Measurements from ENCODE around the gene DNAJB9.

The DNAJB9 gene

DNA sequence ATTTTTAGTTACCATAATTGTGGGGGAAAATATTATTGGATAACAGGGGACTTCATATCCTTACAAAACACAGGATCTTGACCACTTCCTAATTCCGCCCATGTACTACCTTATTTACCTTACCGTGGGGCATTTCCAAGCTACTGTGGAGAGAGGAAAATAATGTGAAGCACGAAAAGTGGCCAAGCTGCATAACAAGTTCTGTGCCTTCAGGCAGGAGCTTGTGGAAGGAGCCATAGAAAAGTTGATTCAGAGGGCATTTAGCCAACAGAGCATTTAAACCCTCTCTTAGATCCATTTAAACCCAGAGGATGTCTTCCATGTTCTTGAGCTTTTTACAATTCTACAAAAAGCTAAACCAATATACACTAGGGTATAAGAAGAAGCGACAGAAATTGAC, 41.6 kb downstream of the DNAJB9 start:
- no peak for DNase-seq

GRCh38 chr7:108613147-108613948, 43.7 kb downstream of the DNAJB9 start:
- no peak for DNase-seq

DNA sequence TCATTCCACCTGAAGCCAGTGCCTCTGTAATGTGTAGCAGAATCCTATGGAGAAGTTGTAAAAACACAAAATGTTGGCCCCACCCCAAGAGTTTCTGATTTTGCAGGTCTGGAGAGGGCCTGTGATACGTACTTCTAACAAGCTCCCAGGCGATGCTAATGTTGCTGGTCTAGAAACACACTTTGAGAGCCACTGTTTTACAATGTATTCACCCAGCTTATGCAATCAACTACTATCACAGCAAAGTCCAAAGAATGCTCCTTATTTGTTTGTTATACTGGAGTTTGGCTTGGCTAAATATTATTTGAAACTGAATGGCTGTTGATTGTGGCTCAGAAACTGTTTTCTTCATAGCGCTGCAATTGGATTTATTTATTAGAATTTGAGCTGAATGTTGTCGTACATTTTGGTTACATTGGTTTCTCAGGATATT, 44.3 kb downstream of the DNAJB9 start:
- DNase-seq = no peak

DNA sequence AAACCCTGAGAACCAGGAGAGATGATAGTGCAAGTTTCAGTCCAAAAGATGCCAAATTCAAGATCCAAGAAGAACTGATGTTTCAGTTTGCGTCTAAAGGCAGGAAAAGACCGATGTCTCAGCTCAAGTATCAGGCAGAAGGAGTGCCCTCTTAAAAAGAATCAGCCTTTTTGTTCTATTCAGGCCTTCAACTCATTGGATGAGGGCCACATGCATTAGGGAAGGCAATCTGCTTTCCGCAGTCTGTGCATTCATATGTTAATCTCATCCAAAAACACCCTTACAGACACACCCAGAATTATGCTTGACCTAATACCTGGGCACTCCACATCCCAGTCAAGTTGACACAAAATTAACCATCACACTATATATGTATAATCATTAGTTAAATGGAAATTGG, 45.2 kb downstream of the DNAJB9 start:
- no peak for DNase-seq

- DNase-seq = no peak
Observed at GRCh38 chr7:108618056-108618455, 48.4 kb downstream of the DNAJB9 start.

DNA sequence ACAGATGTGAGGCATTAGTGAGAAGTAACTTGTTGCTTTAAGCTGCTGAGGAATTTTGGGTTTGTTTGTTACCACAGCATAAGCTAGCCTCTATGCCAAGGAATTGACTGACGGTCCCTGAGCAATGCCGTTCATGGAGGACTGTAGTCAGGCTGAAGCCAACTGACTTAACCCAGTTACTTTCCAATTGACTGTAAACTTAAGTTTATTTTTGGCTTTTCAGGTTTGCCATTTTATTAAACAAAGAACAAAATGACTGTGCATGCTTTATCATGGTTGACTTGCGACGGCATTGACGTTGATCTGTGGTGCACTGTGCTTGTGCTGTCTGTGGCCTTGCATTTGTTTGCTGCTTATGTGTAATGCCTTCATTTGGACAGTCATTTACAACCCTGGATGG, 53.5 kb downstream of the DNAJB9 start:
- no peak for DNase-seq
